SU-DHL-6 (cell line): ENCODE measurements around the gene FAM163B.

Experiments
- EZH2phosphoT487 ChIP-seq: fragments of 200-600 bp; sonication (generic), shearing (Covaris generic); conservative IDR thresholded peaks from 2 replicates; pipeline ENCODE4 v1.6.1; 2018; ENCODE audit warnings: mild to moderate bottlenecking, antibody characterized with exemption, low read length, moderate library complexity, mixed read lengths
- TF ChIP-seq, protein P1 (sequence below): fragments of 200-600 bp; sonication (generic); IDR thresholded peaks from one replicate; pipeline ENCODE4 v1.5.1; 2017; ENCODE audit warnings: antibody characterized with exemption, mild to moderate bottlenecking, low read length, moderate library complexity; ENCODE audit not compliant: insufficient read depth, poor library complexity, severe bottlenecking

DNA sequence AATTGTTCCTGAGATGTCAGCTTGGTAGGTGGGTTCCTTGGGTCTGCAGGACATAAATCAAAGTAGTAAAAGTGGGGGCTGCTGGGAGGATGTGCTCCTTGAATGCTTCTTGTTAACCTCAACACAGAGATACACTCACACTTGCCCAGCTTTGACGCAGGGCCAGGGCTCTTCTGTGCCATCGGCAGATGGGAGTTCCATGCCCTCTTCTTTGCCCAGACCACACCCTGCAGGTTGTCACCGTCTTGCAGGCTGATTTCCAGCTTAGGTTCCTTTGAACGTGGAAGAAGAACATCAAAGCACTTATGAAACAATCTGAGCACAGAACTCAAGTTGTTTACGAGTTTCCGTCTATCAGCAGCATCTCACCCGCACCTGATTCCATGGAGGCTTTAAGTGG lies 38.0 kb upstream of the FAM163B start:
- TF ChIP-seq, protein P1, sequence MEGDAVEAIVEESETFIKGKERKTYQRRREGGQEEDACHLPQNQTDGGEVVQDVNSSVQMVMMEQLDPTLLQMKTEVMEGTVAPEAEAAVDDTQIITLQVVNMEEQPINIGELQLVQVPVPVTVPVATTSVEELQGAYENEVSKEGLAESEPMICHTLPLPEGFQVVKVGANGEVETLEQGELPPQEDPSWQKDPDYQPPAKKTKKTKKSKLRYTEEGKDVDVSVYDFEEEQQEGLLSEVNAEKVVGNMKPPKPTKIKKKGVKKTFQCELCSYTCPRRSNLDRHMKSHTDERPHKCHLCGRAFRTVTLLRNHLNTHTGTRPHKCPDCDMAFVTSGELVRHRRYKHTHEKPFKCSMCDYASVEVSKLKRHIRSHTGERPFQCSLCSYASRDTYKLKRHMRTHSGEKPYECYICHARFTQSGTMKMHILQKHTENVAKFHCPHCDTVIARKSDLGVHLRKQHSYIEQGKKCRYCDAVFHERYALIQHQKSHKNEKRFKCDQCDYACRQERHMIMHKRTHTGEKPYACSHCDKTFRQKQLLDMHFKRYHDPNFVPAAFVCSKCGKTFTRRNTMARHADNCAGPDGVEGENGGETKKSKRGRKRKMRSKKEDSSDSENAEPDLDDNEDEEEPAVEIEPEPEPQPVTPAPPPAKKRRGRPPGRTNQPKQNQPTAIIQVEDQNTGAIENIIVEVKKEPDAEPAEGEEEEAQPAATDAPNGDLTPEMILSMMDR, result no peak
- TF ChIP-seq EZH2phosphoT487, result no peak
